CD4-positive, alpha-beta T cell (primary cell): ENCODE measurements around the gene SLC8A2. TPM values are rescaled to one million over a fixed set of nuclear protein-coding genes. Genes with fewer than 3 reads are reported as not detected.

Experiments
- ATAC-seq: fragments of 200-7000 bp; cut with Tn5 transposase; one replicate; pipeline ENCODE4 v1.10.0; 2022; ENCODE audit warnings: mild to moderate bottlenecking; ENCODE audit not compliant: poor library complexity
- CTCF ChIA-PET: fragments of 350-600 bp; sonication (Branson Sonifier 250); formaldehyde crosslinking; loops from one replicate; lab custom pipeline; 2021; ENCODE audit warnings: antibody characterized with exemption, inconsistent platforms; lab: Charles Lee
- POLR2A ChIA-PET: fragments of 350-600 bp; sonication (Branson Sonifier 250); formaldehyde crosslinking; loops from one replicate; lab custom pipeline; 2021; ENCODE audit warnings: antibody characterized with exemption, inconsistent platforms; lab: Charles Lee
- DNase-seq, 14 experiments: peaks; one replicate each; pipeline ENCODE4 v3.0.0-alpha.2; 2013 to 2020; ENCODE audit warnings: mixed read lengths in 2 of 14
- H3K27ac ChIP-seq, 2 donors: one replicate each; pipeline versions ENCODE4 v1.5.1 to v1.7.0; 2013; ENCODE audit warnings: low read length in 2 of 2, low read depth in 1 of 2, mild to moderate bottlenecking in 1 of 2
- H3K27me3 ChIP-seq, 2 experiments: 1 replicate in 1 of 2; 2 replicates in 1 of 2; pipeline versions ENCODE4 v1.6.1 to v1.7.0; 2013; ENCODE audit warnings: low read length in 2 of 2, control low read depth in 1 of 2, mild to moderate bottlenecking in 1 of 2, moderate library complexity in 1 of 2; ENCODE audit not compliant: insufficient read depth in 2 of 2, control insufficient read depth in 1 of 2
- H3K36me3 ChIP-seq: one replicate; pipeline ENCODE4 v1.6.1; 2013; ENCODE audit warnings: low read length, control low read depth; ENCODE audit not compliant: insufficient read depth
- H3K4me1 ChIP-seq: one replicate; pipeline ENCODE4 v1.6.1; 2013; ENCODE audit warnings: low read length, control low read depth; ENCODE audit not compliant: insufficient read depth
- H3K4me3 ChIP-seq: one replicate; pipeline ENCODE4 v1.5.1; 2013; ENCODE audit warnings: mild to moderate bottlenecking, low read length, moderate library complexity
- H3K9me3 ChIP-seq, 2 experiments: 1 replicate in 1 of 2; 2 replicates in 1 of 2; pipeline versions ENCODE4 v1.6.1 to v1.7.0; 2013; ENCODE audit warnings: low read length in 2 of 2, mild to moderate bottlenecking in 2 of 2, control low read depth in 1 of 2, moderate library complexity in 1 of 2; ENCODE audit not compliant: control insufficient read depth in 1 of 2, insufficient read depth in 1 of 2
- H3K27ac Mint-ChIP-seq: one replicate; pipeline ENCODE4 v1.8.0; 2020; ENCODE audit warnings: mixed read lengths
- H3K27me3 Mint-ChIP-seq: one replicate; pipeline ENCODE4 v1.8.0; 2021; ENCODE audit warnings: mixed read lengths
- H3K36me3 Mint-ChIP-seq: one replicate; pipeline ENCODE4 v1.8.0; 2021; ENCODE audit warnings: low read depth, mixed read lengths
- H3K4me1 Mint-ChIP-seq: one replicate; pipeline ENCODE4 v1.8.0; 2021; ENCODE audit warnings: low read depth, mixed read lengths
- H3K4me3 Mint-ChIP-seq: one replicate; pipeline ENCODE4 v1.8.0; 2020; ENCODE audit warnings: mild to moderate bottlenecking, mixed read lengths
- H3K9me3 Mint-ChIP-seq: one replicate; pipeline ENCODE4 v1.8.0; 2020; ENCODE audit warnings: mixed read lengths
- intact Hi-C, 2 experiments: fragments of 100-400 bp; cut with DNase I in 1 of 2; cut with micrococcal nuclease in 1 of 2; formaldehyde crosslinking; loops; one replicate each; pipeline versions ENCODE4 v1.15.1 to v1.9.0; 2023 to 2025; cut with DNase I, micrococcal nuclease
- total RNA-seq, 174 experiments: library from RNA in 2 of 174; stranded (reverse) in 2 of 174; gene quantifications; one replicate each; pipeline ENCODE4 v1.2.3 and lab custom pipeline; 2021 to 2026
- TF ChIP-seq, protein P1 (sequence below): fragments of 200-600 bp; IDR thresholded peaks from one replicate; pipeline ENCODE4 v1.8.0; 2022; ENCODE audit warnings: antibody characterized with exemption, mild to moderate bottlenecking

The SLC8A2 gene
- total RNA-seq, 2 experiments from 2014 or later: not detected

DNA sequence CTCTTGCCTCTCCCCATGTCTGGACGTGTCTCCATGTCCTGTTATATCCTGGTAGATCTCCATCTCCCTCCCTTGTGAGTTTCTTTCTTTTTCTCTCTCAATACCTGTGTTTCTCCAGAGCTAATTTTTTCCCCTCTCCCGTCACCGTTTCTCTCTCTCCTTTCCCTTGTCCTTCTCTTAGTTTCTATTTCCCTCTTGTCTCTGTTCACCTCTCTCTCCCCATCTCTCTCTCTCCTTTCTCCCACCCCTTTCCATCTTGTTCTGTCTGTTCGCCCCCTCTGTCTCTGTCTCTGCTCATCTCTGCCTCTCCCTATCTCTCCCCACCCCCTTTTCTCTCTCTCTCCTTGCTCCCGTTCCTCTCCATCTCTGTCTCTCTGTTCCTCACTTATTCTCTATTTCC is 13.0 kb downstream of the SLC8A2 start:
- CTCF ChIA-PET: no interaction called here
- ATAC-seq: no peak
- peaks cover 0 to 9% of the 10 kb centered on the region in 2 experiments for H3K9me3 ChIP-seq

DNA sequence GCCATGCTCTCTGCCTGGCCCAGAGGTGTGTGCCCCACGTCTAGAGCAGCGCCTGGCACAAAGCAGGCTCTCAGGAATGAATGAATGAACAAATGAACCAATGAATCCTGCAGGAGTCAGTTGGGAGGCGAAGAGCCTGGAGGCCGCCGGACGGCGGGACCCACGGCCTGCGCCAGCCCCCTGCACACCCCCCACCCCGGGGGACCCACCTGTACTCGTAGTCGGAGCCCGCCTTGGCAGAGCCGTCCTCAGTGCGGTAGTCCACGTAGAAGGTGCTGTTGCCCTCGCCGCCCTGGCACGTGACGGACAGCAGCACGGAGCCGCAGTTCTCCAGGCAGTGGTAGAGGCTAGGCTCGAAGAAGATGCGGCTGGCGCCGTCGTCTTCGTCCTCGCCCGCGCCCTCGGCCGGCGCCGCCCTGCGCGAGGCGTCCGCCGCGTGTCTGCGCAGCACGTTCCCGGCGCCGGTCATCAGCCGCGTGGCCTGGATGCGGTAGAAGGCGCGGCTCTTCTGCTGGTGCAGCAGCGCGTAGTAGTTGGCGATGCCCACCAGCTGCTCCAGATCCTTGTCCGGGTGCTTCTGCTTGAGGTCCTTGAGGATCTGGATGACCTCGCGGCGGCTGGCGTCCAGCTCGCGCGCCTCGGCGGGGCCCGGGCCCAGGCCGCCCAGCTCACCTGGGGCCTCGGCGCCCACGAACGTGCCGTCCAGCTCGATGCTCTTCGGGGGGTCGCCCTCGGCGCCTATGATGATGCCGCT is 14.8 kb downstream of the SLC8A2 start:
- Mint-ChIP-seq H3K9me3 (no peaks in the 10 kb centered on the region), H3K4me3 (no peak overlapping the region), H3K4me1 (no peaks in the 10 kb centered on the region), H3K36me3 (no peaks in the 10 kb centered on the region), H3K27ac (no peak overlapping the region), H3K27me3 (peaks cover 39% of the 10 kb centered on the region)
- H3K9me3 ChIP-seq: peaks cover 0 to 9% of the 10 kb centered on the region in 2 experiments
- DNase-seq (no peak), ATAC-seq (no peak)
- ChIA-PET POLR2A (interaction anchor here (0.6 kb wide), 1 partner anchor 301 kb away, joined by 3 read pairs; no protein-coding TSS in a partner anchor), CTCF (no interaction called here)
- H3K27ac ChIP-seq: no peak overlapping the region
- H3K27me3 ChIP-seq: peaks cover 53 to 59% of the 10 kb centered on the region in 2 experiments
- H3K4me1 ChIP-seq: peaks cover 3% of the 10 kb centered on the region
- intact Hi-C loops: no loop called here
- TF ChIP-seq, protein P1, sequence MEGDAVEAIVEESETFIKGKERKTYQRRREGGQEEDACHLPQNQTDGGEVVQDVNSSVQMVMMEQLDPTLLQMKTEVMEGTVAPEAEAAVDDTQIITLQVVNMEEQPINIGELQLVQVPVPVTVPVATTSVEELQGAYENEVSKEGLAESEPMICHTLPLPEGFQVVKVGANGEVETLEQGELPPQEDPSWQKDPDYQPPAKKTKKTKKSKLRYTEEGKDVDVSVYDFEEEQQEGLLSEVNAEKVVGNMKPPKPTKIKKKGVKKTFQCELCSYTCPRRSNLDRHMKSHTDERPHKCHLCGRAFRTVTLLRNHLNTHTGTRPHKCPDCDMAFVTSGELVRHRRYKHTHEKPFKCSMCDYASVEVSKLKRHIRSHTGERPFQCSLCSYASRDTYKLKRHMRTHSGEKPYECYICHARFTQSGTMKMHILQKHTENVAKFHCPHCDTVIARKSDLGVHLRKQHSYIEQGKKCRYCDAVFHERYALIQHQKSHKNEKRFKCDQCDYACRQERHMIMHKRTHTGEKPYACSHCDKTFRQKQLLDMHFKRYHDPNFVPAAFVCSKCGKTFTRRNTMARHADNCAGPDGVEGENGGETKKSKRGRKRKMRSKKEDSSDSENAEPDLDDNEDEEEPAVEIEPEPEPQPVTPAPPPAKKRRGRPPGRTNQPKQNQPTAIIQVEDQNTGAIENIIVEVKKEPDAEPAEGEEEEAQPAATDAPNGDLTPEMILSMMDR: no peak
- H3K36me3 ChIP-seq: no peaks in the 10 kb centered on the region
- H3K4me3 ChIP-seq: no peak overlapping the region

More for the DNA sequence above, 13.0 kb downstream of the SLC8A2 start:
- H3K27ac Mint-ChIP-seq: no peak overlapping the region
- no peak for DNase-seq
- H3K27ac ChIP-seq: no peak overlapping the region
- peaks cover 42% of the 10 kb centered on the region for H3K27me3 Mint-ChIP-seq
- no peaks in the 10 kb centered on the region for H3K4me1 Mint-ChIP-seq
- peaks cover 3% of the 10 kb centered on the region for H3K4me1 ChIP-seq
- TF ChIP-seq, protein P1: no peak
- peaks cover 50 to 60% of the 10 kb centered on the region in 2 experiments for H3K27me3 ChIP-seq
- no peak overlapping the region for H3K4me3 ChIP-seq
- H3K9me3 Mint-ChIP-seq: no peaks in the 10 kb centered on the region
- no peaks in the 10 kb centered on the region for H3K36me3 ChIP-seq
- H3K36me3 Mint-ChIP-seq: no peaks in the 10 kb centered on the region
- intact Hi-C loops: no loop called here
- POLR2A ChIA-PET: no interaction called here
- no peak overlapping the region for H3K4me3 Mint-ChIP-seq

DNA sequence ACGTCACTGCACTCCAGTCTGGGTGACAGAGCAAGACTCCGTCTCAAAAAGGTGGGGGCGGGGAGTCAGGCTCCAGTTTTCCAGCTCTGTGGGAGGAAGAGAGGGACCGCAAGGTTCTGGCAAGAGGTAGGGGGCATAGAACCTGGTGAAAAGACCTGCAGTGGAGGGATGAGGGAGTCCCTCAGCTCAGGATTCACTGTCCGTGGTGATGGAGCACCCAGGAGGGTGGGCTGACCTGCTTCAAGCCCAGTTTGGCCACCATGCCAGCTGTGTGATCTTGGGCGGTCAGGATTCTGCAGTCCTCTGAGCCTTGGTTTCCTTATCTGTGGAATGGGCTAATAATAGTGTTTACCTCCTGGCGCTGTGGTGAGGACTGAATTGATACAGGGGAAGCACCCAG is 21.2 kb downstream of the SLC8A2 start:
- POLR2A ChIA-PET: no interaction called here

More for the DNA sequence above, 21.2 kb downstream of the SLC8A2 start:
- peaks cover 26% of the 10 kb centered on the region for H3K4me1 Mint-ChIP-seq
- H3K36me3 Mint-ChIP-seq: no peaks in the 10 kb centered on the region
- no peak overlapping the region for H3K4me3 Mint-ChIP-seq
- CTCF ChIA-PET: no interaction called here
- ATAC-seq (no peak), DNase-seq (no peak)
- intact Hi-C loops: no loop called here
- H3K27ac Mint-ChIP-seq: no peak overlapping the region
- Histone ChIP-seq H3K9me3 (peaks cover 0 to 14% of the 10 kb centered on the region in 2 experiments), H3K4me1 (peaks cover 26% of the 10 kb centered on the region), H3K4me3 (no peak overlapping the region), H3K27ac (no peak overlapping the region), H3K36me3 (no peaks in the 10 kb centered on the region), H3K27me3 (peaks cover 22 to 26% of the 10 kb centered on the region in 2 experiments)
- no peaks in the 10 kb centered on the region for H3K9me3 Mint-ChIP-seq
- TF ChIP-seq, protein P1: no peak
- peaks cover 62% of the 10 kb centered on the region for H3K27me3 Mint-ChIP-seq
